HG03025 (cell line): ENCODE measurements around the gene SNX25.
"Not testable (repeated sequence)": the region's sequence is repeated elsewhere in the genome, so short reads cannot be mapped to it uniquely, and the experiment has no call there.

Source experiments
- ATAC-seq: cut with Tn5 transposase; IDR thresholded peaks from one replicate; pipeline ENCODE4 v1.9.1; 2021; ENCODE audit warnings: mild to moderate bottlenecking, moderate library complexity; ENCODE audit not compliant: unreplicated experiment, low FRiP score

The SNX25 gene

DNA sequence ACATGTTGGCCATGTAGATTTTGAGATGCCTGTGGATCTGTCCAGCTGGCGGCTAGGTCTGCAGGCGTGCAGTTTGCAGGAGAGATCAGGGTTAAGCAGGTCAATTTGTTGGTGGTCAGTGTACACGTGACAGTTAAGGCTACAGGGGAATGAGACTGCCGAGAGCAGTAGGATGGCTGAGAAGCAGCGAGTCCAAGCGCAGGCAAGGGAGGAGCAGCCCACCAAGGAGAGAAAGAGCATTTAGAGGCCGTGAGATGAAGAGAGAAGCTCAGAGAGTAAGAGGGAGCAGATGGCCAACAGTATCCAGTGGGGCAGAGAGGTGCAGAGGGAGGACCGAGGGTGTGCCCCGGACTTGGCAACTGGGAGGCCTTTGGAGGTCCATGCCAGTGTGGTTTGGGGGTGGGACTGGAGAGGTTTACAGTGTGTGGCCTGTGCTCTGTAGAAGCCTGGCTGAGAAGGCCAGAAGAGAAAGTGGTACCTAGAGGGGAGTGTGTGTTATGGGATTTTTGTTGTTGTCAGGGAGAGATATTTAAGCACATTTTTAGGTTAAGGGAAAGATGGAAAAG is 18.4 kb downstream of the SNX25 start:
- no peak for ATAC-seq

DNA sequence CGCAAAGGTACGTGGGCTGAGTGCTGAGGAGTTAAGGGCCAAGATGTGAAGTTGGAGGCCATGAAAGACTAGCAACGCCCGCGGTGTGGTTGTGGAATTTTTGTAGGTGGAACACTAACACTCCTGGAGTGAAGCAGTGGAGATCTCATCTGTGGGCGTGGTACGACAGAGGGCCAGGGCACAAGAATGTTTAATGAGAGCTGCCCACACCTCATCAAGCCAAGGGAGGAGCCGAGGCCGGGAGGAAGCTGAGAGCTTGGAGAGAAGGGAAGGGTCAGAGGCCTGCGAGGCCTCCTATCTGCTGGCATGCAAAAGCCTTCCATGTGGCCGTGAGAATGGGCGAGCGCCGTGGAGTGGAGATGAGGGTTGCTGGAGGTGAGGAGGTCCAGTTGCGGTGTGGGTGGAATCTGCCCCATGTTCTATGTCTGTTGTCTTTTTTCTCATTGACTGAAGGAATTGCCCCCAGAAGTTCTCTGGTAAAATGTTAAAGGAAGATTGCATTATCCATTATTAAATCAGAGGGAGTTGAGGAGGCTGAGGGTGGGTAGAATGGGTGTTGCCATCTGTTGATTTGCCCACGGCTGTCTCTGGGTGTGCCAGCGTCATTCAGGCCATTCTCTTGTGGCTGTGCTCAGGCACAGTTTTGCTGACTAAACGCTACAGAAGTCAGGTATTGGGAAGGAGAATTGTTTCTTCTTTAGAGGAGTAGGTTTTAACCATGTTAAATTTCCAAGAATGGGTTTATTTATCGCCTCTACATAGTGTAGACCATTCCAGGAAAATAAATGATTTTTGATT is 19.8 kb downstream of the SNX25 start:
- ATAC-seq, result no peak

GRCh38 chr4:185232370-185232769 is 23.0 kb downstream of the SNX25 start:
- no peak for ATAC-seq

DNA sequence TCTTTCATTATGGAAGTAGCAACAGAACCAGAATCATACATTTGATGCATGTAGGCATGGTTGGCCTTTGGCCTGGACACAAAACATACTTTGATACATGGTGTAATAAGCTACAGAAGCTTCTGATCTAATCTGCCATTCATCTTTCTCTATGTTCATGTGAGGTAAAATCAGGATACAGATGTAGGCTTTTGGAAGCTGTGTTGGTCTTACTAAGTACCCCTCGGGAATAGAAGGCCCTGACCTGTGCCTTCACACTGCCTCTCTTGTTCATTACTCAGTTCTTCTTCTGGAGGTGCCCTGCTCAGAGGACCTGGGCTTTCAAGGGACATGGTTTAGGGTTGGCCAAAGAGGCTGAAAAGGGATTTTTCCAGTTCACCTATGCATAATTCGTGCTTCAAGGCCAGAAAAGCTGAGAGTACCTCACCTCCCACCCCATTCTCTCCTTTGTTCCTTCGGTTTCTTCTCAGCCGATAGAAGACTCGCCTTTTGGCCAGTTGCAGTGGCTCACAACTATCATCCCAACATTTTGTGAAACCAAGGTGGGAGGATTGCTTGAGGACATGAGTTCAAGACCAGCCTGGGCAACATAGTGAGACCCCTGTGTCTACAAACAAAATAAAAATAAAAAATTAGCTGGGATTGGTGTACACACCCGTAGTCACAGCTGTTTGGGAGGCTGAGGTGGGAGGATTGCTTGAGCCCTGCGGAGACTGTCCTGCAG is 25.9 kb downstream of the SNX25 start:
- ATAC-seq, result no peak

GRCh38 chr4:185235843-185236503 is 26.6 kb downstream of the SNX25 start:
- no peak for ATAC-seq

- no peak for ATAC-seq
These were observed 27.8 kb downstream of the SNX25 start for GRCh38 chr4:185237175-185237574.

- ATAC-seq, result no peak
These were observed 28.9 kb downstream of the SNX25 start for GRCh38 chr4:185238215-185238681.

DNA sequence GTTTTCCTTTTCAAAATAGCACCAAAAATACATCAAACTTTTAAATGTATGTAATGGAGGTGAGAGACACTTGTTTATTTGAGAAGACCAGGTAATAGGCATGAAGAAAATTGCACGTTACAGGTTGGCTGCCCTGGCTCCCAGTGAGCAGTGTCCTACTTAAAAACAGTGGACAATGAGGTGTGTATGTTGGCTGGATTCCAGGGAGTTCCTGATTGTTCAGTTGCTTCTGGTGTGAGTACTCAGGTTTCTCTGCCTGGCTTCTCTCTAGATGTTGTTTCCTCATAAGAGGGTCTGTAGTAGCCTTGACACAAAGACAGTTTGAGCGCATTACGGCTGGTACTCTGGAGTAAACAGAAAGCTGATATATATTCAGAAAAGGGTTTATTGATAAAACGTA is 29.4 kb downstream of the SNX25 start:
- no peak for ATAC-seq

DNA sequence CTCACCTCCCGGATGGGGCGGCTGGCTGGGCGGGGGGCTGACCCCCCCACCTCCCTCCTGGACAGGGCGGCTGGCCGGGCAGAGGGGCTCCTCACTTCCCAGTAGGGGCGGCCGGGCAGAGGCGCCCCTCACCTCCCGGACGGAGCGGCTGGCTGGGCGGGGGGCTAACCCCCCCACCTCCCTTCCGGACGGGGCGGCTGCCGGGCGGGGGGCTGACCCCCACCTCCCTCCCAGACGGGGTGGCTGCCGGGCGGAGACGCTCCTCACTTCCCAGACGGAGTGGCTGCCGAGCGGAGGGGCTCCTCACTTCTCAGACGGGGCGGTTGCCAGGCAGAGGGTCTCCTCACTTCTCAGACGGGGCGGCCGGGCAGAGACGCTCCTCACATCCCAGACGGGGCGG is 31.1 kb downstream of the SNX25 start:
- not testable (repeated sequence) for ATAC-seq

DNA sequence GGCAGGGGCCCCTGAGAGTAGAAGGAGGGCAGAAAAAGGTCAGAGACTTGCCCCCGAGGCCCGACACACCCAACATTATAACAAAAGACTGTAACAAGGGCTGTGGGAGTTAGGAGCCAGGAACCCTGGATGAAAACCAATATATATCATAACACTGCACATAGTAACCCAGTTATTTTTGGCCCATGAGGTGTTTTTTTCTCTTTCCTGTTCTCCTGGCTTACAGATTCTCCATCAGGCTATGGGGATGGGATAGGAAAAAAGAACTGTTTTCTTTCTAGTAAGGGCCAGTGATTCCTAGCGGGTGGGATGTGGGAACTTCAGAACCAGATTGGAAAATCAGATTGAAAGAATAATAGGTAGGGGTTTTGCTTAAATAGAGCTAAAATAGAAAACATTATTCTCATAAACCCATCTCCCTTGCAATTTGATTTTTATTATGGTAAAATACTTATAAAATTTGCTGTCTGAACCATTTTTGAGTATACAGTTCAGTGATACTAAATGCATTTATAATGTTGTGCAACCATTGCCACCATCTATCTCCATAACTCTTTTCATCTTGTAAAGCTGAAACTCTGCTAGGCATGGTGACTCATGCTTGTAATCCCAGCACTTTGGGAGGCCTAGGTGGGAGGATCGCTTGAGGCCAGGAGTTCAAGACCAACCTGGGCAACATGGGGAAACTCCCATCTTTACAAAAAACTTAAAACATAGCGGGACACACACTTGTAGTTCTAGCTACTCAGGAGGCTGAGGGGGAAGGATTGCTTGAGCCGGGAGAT is 33.5 kb downstream of the SNX25 start:
- no peak for ATAC-seq

GRCh38 chr4:185243879-185244278 is 34.5 kb downstream of the SNX25 start:
- ATAC-seq, result no peak

DNA sequence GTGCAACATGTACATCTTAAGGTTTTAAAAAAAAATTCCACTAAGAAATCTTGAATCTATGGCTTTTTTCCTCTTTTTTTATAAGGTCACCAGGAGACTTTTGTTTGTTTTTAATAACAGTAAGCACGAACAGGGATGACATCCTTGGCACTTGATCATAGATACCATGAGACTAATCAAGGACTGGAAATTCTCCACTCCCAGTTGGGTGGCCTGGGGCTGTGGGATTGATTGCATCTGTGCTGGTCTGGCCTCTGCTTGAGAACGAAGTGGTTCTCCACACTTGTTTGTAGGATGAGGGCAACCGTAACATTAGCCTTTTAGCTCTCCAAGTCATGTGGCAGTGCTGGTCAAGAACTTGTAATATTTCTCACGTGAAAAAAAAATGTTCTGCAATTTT is 35.4 kb downstream of the SNX25 start:
- no peak for ATAC-seq

DNA sequence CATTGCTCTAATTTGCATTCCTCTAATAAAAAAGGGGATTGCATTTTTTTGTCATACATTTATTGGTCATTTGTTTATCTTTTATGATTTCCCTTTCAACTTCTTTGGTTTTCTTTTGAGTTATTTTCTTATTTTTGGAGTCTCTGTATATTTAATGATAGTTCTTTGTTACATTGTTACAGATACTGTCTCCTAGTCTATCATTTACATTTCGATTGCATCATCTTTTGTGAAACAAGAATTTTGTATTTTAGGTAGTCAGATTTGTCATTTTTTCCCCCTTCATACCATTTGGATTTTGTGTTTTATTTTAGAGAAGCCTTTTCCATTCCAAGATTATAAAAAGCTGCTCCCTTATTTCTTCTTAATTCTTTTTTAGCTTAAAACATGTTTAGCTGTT is 37.1 kb downstream of the SNX25 start:
- ATAC-seq, result no peak

DNA sequence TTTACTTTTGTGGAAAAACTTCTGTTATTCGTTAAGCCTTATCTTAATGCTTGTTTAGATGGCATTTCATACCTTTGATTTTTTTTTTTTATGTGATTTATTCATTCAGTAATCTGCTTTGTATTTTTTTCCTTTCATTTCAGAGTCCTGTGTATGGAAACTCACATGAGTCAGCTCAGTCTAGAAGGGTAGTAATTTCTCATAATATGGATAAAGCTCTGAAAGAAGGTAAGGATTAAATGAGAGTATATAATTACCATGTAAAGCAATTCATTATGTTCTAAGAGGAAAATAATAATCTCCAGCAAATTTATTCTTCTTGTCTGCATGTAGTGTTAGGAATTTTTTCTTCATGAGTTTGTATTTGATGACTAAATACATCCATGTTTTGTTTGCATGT is 37.8 kb downstream of the SNX25 start:
- ATAC-seq, result no peak

- no peak for ATAC-seq
These were observed 39.1 kb downstream of the SNX25 start for GRCh38 chr4:185248393-185249039.

DNA sequence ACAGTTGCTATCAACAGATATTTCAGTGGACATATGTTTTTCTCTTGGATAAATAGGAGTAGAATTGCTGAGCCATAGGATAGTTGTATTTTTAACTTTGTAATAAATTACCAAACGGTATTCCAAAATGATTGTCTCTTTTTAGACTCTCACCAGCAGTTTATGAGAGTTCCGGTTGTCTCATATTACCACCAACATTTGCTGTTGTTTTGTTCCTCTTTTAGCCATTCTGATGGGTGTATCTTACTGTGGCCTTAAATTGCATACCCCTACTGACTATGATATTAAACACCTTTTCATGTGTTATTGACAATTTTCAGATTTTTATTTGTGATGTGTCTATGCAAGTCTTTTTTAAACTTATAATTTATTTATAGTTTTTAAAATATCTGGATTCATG is 39.7 kb downstream of the SNX25 start:
- ATAC-seq, result no peak

GRCh38 chr4:185254434-185254833 is 45.0 kb downstream of the SNX25 start:
- no peak for ATAC-seq

- no peak for ATAC-seq
These were observed 46.5 kb downstream of the SNX25 start for GRCh38 chr4:185255868-185256267.

DNA sequence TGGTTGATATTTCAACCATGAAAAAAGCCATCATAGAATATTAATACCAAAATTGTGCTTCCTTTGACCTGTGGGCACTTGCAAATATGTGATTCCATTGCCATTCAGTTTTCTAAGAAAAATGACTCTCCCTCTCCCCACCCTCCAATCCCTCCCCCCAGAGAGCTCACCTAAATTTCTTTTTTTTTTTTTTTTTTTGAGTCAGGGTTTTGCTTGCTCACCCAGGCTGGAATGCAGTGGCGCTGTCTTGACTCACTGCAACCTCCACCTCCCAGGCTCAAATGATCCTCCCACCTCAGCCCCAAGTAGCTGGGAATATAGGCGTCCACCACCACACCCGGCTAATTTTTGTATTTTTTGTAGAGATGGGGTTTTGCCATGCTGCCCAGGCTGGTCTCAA is 47.0 kb downstream of the SNX25 start:
- no peak for ATAC-seq

DNA sequence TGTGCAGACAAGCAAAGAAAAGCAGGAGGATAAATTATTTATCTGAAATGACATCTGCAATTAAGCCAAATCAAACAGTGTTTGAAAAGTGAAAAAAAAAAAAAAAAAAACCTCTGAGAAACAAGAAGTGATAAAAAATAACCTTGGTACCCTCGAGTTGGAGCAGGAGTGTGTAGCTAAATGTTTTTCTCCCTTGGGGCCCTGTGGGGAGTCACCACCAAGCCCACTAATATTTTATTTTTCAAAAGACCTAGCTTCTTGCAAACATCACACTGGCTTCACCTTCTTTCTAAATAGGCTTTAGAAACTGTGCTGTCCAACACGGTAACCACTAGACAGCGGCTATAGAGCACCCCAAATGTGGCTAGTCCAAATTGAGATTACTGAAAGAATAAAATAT is 47.7 kb downstream of the SNX25 start:
- ATAC-seq, result no peak
